NCI-H2029 treated with DMSO at 0.1 percent for 48 hours (cell line): ENCODE measurements around the gene TTK.
A peak's percentile ranks its signal among the peaks of the same experiment; 100 is the strongest.

Experiments
- DNase-seq: peaks from one replicate; lab custom pipeline; 2025; lab: John Stamatoyannopoulos, UW

The TTK gene

DNA sequence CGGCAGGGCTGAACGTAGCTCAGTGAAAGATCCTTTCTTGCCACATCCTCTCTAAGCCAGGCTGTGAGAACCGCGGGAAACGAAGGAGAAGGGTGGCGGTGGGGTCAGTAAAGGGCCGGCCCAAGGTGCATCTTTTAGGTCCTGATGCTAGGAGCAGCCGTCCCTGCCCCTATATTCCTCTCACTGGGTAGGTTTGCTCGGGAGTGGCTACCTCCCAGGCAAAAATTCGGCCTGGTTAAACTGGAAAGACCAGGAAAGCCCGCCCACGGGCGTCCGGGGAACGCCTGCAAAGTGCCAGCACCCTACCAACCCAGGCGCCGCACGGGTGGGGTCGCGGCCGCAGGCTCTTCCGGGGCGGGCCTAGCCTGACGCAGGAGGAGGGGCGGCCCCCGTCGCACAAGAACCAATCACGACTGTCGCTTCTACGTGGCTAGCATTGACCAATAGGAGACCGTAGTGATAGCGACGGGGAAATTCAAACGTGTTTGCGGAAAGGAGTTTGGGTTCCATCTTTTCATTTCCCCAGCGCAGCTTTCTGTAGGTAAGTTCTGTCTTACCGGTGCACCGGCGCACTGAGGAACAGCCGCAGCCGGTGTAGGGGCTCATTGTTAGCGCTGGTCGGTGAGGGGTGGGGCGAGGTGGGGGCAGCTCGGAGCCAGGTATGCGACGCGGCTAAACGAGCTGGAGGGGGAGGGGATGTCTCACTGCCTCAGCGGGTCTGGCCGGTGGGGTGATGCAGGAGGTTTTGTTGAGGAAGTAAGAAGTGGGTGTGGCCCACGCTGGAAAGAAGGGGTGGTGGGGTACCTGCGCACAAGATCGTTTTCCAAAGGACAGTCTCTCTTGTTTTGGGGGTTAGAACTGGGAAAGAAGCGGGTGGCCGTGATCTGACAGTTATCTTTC is at the start of gene TTK:
TTK (plus strand) TSS at position 477 of the 900 bp plus-strand sequence. CDS start 1,195 bp downstream, outside the sequence.
- DNase-seq: peak; percentile 92

DNA sequence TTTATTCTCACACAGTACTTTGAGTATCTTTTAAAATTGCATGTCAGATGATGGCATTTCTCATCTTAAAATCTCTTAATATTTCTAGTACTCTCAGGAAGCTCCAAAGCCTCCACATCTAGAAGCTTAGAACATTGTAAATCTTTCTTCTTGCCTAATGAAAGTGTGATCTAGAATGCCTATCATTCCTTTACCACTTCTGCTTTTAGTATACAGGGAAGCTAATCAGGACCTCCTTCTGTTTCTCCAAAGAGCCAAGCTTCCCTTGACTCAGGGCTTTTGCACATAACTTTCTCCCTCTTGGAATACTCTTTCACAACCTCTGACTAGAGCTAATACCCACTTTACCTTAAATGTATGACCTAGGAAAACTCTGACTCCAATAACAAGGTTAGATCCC is 49.6 kb upstream of the TTK start:
- no peak for DNase-seq

DNA sequence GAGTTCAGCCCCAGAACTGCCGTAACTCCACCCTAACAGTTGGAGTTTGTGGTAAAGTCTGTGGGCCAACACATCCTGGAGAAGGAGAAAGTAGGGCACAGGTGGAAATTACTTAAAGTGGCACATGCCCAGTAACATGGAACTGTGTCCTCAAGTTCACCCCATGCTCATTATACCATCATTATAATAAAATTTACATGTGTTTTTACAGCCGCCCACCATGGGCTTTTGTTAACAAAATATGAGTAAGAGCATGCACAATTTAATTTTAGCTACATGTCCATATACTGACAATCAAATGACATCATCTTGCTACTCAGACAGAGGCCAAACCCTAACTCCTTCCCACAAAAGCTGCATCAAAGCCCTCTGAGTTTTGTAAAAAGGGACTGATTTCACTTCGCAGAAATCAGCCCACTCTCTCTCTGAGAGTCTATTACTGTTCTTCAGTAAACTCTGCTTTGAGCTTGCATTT is 39.8 kb upstream of the TTK start:
- DNase-seq: no peak

DNA sequence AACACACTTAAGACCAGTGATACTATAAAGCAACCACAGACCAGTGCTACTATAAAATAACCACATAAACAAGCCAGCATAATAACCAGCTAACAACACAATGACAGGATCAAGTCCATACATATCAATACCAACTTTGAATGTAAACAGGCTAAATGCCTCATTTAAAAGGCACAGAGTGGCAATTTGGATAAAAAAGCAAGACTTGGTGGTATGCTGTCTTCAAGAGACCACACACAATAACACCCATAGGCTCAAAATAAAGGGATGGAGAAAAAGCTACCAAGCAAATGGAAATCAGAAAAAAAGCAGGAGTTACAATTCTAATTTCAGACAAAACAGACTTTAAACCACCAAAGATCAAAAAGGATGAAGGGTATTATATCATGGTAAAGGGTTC is 37.3 kb upstream of the TTK start:
- no peak for DNase-seq

DNA sequence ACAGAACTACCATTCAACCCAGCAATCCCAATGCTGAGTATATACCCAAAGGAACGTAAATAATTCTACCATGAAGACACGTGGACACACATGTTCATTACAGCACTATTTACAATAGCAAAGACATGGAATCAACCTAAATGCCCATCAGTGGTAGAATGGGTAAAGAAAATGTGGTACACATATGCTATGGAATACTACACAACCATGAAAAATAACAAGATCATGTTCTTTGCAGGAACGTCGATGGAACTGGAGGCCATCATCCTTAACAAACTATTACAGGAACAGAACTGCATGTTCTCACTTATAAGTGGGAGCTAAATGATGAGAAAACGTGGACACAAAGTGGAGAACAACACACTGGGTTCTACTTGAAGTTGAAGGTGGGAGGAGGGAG is 34.7 kb upstream of the TTK start:
- DNase-seq: no peak

DNA sequence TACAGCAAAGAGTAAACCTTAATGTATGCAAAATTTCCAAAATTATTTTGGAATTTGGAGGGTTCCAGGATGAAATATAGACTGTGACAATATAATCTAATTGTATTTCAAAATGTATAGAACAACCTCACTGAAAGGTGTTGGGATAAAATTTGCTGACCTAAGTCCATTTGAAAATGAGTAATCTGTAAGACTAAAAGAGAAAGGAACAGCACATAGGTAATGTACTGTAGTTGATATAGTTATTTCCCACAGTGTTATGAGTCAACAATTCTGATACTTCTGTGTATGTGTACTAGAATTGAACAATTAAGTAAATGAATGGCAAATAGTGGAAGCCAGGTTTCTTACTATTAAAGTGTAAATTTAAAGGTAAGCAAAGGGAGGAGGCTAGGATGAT is 33.3 kb upstream of the TTK start:
- no peak for DNase-seq

DNA sequence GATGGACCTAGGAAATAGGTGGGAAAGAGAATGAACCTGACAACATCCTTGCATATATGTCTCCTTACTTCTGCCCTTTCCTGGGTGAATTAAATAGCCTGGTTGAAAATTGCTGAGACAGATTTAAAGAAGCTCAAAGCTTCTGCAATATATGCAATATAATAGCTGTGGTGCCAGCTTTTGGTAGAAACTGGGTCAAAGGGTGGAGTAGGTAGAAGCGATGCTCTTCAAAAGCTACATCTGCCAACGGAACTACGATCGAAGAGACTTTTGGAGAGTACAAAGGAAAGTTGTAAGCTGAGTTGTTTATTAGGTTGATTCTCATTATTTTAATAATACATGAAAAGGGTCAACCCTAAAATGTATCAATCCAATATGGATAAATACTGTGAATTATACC is 22.8 kb upstream of the TTK start:
- DNase-seq: no peak

DNA sequence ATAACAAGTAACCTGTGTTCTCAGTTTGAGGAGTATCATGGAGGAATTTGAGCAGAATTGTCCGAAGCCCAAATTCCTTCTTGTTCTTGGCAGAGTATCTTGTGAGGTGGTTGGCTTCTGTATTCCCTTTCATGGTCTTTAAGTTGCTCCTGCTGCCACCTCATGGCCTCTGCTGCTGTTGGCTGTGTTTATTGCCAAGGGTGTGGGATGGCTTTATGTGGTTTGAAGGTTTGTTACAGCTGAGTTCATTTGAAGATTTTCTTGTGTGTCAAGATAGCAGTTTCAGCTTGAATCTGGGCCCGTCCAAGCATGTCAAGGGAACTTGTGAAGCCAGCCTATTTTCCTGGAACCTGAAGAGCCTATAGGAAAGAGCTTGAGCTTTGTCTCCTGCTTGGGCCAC is 20.2 kb upstream of the TTK start:
- no peak for DNase-seq

DNA sequence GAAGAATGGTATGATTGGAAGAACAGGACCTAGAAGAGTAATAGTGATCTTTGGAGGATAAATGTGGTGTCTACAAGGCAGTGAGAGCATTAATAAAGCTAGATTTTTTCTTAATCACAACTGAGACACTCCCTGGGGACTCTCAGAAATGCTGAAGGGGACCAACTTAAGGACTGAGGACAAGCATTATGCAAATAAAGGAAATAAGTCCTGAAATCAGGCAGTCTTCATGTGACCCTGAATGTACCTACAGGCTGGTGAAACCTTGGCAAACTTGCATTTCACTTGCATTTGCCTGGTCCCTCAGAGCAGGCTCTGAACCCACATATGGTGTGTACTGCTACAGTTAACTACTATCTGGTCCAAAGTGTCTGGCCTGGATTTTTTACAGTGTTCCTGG is 19.3 kb upstream of the TTK start:
- no peak for DNase-seq

DNA sequence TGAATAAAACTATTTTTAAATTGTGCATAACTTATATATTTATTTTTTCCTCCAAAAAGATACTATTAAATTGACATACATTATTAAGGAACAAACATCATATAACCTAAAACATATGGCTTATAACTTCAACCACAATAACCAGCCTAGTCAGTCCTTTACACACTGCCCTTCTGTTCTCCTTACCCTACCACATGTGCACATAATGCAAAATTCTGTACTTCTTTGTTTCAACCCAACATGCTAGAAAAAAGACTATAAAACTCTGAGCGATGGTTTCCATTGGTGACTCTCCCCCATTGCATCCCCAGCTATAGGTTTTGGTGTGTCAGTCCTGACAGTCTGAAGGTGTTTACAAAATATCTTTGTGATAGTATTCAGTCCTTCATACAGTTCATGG is 14.8 kb upstream of the TTK start:
- DNase-seq: no peak

DNA sequence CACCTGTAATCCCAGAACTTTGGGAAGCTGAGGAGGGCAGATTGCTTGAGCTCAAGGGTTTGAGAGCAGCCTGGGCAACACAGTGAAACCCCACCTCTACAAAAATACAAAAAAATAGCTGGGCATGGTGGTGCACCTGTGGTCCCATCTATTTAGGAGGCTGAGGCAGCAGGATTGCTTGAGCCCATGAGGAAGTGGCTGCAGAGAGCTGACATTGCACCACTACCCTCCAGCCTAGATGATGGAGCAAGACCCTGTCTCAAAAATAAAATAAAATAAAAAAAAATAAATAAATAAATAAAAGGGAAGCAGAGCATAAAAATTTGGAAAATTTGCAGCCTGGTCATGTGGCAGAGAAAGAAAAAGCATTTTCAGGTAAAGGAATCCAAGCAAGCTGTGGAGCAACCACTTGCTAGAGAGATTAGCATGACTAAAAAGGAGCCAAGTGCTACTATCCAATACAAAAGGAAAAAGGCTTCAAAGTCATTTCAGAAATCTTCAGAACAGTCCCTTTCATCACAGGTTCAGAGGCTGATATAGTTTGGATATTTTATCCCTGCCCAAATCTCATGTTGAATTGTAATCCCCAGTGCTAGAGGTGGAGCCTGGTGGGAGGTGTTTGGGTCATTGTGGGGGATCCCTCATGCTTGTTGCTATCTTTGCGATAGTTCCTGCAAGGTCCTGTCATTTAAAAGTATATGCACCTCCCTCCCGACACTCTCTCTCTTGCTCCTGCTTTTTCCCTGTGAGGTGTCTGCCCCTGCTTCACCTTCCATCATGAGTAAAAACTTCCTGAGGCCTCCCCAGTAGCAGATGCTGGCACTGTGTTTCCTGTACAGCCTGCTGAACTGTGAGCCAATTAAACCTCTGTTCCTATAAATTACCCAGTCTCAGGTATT is 11.2 kb upstream of the TTK start:
- no peak for DNase-seq

DNA sequence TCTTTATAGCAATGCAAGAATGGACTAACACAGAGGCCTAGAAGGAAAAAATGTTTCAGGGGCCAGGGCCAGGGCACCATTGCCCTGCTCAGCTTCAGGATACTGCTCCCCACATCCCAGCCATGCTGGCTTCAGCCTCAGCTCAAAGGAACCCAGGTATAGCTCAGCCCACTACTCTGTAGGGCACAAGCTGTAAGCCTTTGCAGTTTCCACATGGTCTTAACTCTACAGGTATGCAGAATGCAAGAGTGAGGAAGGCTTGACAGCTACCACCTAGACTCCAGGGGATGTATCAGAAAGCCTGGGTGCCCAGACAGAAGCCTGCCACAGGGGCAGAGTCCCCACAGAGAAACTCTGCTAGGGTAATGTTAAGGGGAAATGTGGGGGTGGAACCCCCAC is 10.5 kb upstream of the TTK start:
- no peak for DNase-seq

DNA sequence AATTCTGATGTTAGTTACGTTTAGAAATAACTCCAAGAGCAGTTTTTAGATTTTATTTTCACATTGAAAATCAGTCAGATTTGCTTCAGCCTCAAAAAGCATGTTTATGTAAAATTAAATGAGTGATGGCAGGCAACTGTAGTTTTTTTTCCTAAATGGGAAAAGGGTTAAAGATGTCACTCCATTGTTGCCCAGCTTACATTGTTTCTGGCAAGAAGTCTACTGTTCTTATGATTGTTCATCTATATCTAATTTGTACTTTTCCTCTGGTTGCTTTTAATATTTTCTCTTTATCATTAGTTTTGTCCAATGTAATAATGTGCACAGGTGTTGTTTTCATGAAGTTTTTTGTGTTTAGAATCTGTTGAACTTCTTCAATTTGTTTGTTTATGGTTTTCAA is 6.7 kb upstream of the TTK start:
- DNase-seq: no peak

DNA sequence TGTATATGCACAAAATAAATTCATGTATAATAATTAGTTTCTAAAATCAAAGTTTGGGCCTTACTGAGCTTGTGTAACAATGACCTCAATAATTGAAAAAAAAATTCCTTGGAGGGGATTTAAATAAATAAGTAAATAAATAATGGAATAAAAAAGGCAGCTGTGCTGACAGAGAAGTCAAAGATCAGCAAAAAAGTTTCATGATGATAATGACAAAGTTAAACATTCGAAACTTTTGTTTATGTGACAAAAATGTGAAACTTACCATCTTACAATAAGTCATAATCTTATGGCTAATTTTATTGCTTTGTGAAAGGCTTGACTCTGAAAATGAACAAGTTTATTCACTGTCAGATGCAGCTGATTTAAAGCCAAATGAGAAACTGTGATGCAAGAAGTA is 3.1 kb upstream of the TTK start:
- DNase-seq: no peak

DNA sequence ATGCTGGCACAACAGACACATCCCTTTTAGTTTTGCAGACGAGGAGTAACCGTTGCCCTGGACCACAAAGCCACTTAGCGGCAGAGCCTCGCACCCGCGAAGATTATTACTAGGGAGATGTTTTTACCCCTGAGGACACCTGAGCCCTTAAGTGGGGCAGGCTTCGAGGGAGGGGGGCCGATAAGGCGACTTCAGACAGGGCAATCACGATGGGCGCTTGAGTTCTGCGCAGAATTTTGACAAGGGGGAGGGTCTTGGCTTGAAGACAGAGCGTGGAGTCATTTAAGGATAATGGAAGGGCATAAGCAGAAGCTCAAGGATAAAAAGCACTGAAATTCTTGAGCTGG is 650 bp upstream of the TTK start:
- DNase-seq: peak; percentile 3

DNA sequence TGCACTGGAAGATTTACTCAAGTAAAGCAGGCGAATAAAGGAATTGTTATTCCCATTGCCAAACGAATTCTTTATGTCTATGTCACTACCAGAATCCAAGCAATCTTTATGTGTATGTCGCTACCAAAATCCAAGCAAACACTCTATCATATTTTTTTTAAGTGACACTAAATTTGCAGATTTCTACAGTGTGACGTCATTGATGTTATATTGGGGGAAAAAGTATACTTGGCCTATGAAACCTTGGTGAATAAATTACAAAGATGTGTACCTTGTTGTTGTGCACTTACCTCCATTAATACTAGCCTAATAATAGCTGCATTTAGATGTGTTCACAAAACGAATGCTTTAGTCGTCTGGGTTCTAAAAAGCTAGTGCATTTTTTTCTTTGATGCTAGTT is 957 bp downstream of the TTK start:
- DNase-seq: no peak

DNA sequence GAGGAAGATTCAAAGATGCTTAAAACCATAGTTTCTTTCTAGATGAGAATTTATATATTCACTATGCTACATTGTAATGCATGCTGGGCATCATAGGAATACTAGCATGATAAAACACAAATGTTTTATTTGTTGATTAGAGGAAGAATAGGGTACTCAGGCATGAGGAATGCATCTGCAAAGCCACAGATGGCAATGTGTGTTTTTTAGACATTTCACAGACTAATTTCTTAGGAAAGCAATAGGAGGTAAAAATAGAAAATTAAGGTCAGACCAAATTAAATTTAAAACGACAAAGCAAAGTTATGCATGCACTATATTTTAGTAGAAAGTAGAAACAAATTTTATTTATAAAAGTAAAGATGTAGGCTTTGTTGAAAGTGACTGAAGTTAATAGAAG is 2.1 kb downstream of the TTK start:
- DNase-seq: no peak

DNA sequence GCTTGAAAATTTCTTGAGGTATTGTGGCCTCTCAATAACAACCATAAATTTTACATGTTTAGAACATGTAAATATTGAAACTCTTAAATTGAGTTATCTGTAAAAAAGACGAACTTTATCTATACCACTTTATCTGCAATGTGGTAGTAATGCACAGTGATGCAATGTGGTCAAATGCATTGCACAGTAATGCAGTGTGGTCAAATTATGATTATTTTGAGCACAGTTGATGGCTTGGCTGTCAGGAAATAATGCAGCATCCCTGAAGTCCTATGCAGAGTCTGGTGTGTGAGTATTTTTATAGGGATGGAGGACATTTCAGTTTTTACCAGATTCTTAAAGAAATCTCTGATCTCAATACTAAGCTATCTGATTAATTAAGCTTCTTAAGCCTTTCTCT is 5.1 kb downstream of the TTK start:
- DNase-seq: no peak

DNA sequence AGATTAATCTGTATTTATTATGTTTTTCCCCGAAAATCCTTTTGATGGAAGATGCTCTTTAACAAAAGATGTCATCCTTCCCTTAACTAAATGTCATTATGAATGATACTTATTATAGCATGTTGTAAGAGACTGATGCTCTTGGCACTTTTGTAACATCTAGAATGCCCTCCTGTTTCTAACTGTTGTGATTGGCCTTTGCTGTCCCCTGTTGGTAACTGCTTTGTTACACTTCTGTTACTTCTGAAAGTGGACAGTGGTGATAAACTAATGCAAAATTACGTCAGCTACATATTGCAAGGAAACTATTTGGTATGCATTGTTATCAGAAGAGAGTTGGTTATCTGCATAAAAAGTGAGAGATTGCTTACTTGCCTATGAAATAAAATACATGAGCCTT is 5.8 kb downstream of the TTK start:
- DNase-seq: no peak

DNA sequence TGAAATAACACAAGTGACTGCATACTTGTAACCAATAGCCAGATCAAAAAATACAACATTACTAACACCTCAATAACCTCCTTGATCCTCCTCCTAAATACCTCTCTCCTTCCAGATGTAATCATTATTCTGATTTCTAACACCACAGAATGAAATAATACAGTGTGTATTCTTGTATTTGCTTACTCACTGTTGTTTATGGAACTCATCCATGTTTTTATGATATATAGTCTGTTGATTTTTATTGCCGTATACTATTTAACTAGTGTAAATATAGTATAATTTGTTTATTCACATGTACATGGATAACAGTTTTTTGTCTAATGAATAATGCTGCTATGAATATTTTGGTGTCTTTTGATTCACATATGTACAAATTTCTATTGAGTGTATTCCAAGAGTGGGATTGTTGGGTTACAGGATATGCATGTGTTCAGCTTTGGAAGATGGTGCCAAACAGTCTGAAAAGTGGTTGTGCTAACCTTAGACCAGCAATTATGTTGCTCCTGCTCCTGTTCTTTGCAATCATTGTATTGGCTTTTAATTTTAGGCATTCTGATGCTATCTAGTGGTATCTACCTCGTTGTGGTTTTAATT is 11.5 kb downstream of the TTK start:
- DNase-seq: no peak

DNA sequence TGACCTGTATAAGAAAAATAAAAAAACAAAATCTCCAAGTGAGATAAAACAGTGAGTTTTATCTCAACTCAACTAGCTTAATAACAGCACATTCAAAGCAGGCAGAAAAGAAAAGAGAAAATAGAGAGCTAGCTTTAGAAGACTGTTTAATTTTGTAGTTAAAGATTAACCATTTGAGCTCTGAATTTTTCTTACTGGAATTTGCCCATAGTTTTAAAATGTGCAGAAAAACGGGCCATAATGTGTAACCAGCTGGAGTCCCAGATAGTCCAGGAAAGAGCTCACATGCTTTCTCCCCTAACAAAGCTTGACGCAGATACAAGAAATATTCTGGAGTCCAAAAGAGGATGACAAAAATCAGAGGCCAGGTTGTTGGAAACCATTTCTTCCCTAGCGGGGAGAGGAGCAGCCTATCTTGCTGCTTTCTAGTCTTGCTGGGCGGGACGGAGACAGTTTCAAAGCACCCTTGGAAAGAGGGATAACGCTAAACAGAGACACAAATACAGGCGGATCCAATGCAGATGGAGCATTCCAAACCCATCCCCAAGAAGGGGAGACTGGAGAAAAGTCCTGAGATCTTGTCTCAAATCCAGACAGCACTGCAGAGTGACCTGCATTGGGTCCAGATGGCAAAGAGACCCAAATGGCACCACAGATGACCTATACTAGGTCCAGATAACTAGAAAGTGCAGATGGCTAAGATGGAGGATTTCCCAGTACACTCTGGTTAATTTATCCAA is 16.1 kb downstream of the TTK start:
- DNase-seq: no peak

DNA sequence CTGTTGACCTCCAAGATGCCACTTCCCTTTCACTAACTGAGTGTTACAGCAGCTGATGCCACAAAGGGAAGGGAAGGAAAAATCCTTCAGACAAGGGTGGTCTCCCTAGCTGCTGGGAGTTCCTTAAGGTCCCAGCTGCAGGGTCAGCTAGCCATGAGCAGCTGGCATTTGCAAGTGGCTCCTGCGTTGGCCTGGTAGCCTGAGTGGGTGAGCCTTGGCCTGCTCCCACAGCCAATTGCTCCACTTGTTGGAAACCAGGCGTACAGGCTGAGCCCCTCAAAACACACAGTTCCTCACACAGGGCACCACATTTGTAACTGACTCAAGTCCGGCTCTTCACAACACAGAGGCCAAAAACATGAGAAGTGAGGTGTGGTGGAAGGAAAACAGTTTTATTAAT is 16.7 kb downstream of the TTK start:
- DNase-seq: no peak
